H4 (cell line): Measurements from ENCODE around the gene PADI2. TPM values are rescaled to one million over a fixed set of nuclear protein-coding genes. Genes with fewer than 3 reads are reported as not detected.
A peak's percentile ranks its signal among the peaks of the same experiment; 100 is the strongest.

Source experiments
- DNase-seq: peaks from one replicate; pipeline ENCODE4 v3.0.0-alpha.2; 2015; ENCODE audit warnings: low spot score
- total RNA-seq: library from RNA; depleted of rRNA; stranded (reverse); fragments of >200 nt; shearing (Covaris generic); gene quantifications from 2 replicates; pipeline ENCODE4 v1.2.3, GENCODE V29; 2014

The PADI2 gene
- total RNA-seq, 1 experiment from 2014 or later: 0.08 TPM

DNA sequence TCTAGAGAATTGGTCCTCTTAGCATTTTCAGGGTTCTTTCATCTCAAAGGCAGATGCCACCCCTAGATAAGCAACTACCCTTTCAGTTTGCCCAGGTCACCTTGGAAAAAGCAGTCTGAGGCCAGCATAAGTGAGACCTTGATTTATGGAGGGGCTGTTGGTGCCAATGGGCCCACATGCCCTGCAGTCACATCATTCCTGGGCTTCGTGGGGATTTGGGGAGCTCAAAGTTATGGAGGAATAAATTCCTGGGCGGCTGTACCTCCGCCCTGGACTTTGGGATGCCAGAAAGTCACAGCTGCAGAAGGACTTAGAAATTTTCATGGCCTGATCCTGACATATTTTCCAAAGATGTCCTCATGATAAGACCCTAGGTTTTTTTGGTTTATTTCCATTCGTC is 62.7 kb downstream of the PADI2 start:
- DNase-seq: no peak

DNA sequence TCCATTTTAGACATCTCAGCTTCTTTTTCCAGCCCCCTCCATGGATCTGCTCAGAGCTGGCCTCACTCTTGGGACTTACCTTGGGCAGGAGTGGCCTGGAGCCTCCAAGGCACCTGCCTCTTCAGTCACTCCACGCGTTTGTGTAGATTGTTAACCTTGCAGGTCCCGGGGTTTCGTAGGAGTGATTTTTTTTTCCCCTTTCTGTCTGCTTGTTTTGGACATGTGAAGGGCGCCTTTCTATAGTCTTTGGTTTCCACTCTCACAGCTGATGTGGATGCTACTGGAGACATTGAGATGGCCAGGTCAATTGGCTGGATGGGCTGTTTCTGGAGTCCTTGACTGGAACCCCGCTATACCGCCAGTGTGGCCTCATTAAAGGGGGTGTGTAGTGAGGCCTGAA is 63.5 kb downstream of the PADI2 start:
- DNase-seq: no peak

DNA sequence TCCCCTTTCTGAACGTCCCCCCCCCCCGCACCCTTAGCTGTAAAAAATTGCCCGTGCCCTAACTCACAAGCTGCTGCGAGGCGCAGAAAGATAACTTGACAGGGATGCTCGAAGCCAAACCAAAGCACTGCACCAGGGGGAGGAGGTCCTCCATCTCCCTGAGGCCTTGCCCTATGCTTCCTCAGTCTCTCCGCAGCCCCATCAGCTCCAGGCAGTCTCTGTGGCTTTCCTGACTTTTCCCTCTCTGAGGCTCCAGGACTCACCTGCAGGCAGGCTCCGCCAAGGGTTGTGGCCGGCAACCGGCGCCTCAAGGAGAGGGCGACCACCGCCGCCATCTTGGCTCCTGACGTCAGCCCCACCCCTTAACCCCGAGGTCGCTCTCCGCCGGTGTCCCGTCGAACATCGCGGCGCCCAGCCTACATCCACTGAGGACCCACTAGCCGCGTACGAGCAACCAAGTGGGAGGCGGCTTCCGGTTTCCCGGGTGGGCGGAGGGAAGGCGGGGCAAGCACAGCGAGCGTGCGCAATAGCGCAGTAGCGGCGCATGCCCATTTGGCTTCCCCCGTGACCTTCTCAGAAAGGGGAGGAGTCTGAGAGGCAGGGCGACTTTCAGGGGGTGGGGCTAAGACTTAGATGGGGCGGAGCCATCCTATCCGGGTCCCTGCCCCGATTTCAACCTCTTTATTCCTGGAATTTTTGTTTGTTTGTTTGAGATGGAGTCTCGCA is 65.4 kb downstream of the PADI2 start, which contains the start of gene SDHB:
Gene SDHB, minus strand, starts transcription at position 348 of the 726 bp plus-strand sequence. Its CDS starts 13 bp downstream, at position 335.
- peak; percentile 96 for DNase-seq

DNA sequence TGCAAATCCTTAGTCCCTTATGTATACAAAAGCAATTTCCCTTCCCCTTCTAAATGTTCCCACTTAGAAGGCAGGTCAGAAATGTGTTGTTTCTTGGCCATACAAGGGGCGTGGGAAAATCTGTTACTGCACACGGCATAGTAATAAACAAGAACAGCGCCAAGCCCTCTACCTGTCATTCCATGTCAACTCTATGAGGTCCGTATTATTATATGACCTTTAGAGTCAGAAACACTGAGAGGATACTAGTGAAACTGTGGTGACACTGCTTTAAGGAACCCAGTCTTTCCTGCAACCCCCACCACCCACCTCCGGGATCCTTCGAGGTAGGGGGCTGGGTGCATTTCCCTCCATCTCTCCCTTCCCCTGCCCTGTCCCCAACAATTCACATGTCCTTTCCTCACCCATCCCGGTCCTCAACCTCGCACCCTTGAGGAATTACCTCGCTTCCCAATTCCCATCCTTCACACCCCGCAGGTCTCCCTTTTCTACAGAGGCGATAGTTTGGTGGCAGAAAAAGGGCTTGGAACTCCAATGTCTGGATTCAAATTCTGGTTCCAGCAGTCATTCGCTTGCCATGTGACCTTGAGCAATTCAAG is 66.1 kb downstream of the PADI2 start:
- no peak for DNase-seq

DNA sequence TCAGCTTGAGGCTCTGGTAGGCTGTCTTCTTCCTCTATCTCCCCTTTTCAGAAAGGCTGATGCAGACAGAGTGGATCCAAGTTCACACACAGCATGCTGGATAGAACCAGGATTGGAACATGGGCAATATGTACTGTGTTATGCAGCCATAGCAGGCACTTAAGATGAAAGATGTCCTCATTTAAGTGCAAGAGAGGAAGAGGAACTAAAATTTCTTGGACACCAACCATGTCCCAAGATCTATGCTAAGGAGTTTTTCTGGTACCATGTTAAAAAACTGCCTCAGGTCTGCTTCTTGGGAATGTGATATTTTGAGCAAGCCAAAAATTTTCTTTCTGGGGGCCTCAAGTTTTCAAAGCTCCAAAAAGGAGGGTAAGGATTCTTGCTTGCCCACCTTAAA is 66.6 kb downstream of the PADI2 start:
- no peak for DNase-seq

DNA sequence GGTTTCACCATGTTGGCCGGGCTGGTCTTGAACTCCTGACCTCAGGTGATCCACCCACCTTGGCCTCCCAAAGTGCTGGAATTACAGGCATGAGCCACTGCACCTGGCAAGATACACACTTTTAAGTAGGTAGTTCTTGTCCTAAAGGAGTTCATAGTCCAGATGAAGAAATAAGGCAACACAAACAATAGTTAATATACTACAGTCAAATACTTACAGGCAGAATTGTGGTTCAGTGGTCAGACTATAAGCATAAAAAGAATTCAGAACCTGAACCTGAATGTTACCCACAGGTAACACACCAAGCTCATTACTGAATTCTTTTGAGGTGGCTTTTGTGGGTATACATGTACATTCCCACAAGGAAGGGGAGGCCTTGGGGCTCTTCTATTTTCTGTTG is 67.2 kb downstream of the PADI2 start:
- DNase-seq: no peak

DNA sequence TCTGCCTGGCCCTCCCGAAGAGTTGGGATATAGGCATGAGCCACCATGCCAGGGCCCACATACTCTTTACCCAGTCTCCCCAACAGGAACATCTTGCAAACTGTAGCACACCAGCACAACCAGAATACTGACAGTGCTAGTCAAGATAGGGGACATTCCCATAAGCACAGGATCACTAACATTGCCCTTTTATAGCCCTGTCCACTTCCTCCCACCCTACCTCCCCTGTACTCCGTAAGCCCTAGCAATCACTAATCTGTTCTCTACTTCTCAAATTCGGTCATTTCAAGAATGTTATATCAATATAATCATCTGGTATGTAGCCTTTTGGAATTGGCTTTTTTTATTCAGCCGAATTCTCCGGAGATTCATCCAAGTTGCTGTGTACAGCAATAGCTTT is 71.3 kb downstream of the PADI2 start:
- DNase-seq: no peak

DNA sequence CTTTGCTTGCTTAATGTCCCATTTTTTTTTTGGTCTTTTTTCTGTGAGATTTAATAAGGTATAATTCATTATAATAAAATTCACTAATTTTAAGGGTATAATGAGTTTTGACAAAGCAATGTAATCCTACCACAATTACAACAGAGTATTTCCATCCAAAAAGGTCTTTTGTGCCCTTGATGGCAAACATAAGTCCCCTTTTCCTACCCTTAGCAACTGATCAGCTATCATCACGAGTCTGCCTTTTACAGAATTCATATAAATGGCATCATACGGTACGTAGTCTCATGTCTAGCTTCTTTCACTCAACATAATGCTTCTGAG is 73.0 kb downstream of the PADI2 start:
- DNase-seq: no peak

DNA sequence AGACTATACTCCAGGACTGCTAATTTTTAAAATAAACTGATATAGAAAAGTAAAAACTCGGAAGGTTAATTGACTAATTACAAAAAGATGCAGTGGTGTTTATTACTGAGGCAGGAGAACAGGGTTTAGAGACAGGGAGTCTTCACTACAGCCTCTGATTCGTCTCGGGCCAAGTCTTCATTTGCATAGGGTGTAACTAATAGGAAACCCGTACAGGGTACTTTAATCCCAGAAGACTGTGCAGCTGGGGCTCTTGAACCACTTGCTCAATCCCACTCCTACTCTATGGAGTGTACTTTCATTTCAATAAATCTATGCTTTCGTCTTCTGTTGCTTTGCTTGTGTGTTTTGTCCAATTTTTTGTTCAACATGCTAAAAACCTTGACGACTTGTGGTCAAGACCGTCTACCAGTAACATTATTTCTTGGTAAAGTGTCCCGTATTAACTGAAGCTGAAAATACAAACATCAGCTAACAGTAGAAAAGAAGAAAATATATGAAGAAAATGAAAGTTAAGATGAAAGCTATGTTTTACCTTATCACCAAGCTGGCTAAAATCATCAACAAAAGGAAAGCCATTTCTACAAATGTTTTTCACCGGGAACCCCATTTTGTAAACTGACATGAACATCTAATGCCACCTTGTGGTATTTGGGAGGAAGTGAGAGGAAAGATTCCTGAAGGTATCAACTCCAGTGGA is 73.5 kb downstream of the PADI2 start:
- peak; percentile 50 for DNase-seq

DNA sequence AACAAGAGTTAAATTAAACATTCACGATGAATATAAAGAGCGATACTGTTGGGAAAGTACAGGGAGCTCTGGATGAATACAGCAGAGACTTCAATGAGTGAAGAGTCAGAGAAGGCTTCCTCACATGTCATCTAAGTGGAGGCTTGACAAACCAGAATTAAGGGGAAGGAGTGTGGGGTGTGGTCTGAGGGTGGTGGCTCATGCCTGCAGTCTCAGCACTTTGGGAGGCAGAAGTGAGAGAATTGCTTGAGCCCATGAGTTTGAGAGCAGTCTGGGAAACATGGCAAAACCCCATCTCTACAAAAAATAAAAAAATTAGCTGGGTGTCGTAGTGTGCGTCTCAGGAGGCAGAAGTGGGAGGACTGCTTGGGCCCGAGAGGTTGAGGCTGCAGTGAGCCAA is 74.1 kb downstream of the PADI2 start:
- DNase-seq: no peak

DNA sequence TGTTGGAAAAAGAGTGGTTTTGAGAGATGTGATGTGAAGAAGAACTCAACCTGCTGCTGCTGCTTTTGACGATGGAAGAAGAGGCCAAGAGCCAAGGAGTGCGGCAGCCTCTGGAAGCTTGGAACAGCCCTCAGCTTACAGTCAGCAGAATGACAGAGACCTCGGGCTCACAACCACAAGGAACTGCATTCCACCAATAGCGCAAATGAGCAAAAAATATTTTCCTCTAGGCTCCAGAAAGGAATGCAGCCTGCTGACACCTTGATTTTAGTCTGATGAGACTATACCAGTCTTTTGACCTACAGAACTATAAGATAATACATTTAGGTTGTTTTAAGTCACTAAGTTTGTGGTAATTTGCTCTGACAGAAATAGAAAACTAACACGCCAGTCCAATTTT is 75.6 kb downstream of the PADI2 start:
- DNase-seq: no peak

DNA sequence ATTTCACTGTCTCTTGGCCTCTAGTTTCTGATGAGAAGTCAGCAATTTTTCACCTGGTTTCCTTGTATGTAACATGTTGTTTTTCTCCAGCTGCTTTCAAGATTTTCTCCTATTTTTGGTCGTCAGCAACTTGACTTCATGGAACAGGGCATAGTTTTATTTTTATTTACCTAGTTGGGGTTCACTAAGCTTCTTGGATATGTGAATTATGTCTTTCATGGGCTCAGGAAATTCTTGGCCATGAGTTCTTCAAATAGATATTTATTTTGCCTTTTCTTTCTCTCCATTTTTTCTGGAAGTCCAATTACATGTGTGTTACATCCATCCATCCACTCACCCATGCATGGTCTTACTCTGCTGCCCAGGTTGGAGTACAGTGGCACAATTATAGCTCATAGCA is 79.1 kb downstream of the PADI2 start:
- DNase-seq: no peak

DNA sequence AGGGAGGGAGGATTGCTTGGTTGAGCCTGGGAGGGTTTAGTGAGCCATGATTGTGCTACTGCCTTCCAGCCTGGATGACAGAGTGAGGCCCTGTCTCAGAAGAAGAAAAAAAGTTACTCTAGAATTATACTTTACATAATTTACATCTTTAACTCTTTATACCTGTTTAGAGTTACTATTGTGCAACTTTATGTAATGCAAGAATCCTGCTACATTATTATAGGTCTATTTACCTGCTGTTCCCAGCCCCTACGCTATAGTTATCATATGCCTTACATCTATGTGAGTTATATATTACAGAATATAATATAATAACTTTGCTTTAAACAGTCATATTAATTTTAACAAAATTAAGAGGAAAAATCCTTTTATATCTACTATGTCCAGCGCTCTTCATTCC is 79.7 kb downstream of the PADI2 start:
- DNase-seq: no peak

DNA sequence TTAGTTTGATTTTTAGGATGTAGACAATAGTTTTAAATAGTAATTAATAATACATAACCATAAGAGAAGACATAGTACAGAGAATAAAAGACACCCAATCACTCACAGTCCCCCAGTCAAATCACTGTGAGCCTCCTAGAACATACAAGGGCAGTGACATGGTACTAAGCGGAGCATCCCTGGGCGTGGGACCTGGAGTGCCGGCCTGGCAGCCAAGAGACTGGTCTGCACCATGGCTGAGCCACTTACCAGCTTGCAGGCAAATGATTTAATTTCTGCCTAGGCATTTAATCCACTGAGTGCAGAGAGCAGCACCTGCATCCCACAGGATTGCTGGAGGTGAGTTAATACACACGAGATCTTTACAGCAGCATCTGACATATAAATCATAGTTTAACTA is 85.8 kb downstream of the PADI2 start:
- no peak for DNase-seq

DNA sequence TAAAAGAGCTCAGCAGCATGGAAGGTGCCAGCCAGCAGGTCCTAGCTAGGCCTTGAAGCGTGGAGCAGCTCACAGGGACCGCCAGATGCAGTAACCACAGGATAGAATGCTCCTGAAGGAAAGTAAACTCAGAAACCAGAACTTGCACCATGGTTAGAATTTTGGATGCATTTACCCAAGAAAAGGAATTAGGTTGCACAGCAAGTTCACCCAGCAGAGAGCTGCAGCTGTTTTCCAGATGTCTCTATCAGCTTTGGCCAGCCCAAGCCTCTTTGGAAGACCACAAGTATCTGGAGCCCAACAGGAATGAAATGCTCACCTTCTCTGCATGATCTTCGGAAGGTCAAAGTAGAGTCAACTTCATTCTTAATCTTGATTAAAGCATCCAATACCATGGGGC is 86.5 kb downstream of the PADI2 start:
- no peak for DNase-seq

DNA sequence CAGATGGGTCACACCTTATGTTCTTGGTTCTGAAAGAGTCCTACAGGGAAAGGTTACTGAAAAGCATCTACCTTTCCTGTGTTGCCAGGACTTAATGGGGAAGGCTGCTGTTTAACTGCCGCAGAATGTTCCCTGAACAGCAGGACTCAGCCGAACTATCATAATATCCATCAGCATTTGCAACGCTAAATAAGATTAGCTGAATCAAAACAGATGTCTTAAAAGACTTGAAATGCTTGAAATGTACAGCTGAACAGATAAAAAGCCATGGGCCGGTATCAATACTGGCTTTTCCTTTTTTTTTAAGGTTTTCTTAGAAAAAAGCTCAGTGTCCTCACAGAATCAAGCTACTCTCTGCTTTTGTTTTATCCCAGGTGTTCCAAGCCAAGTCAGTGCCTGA is 87.8 kb downstream of the PADI2 start:
- no peak for DNase-seq

DNA sequence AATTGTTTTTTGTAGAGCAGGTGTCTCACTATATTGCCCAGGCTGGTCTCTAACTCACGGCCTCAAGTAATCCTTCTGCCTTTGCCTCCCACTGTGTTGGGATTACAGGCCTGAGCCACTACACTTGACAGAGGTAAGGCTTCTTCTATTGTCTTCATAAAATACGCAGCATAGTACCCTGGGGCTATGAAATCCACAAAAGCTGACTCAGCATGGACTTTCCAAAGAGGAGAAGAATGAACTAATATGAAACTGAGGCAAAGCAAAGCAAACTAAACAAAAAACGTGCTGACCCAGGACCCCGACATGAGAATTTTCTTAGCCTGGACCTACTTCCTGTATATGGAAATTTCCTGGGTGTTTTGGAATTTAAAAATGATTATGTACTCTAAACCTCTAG is 89.0 kb downstream of the PADI2 start:
- DNase-seq: no peak

DNA sequence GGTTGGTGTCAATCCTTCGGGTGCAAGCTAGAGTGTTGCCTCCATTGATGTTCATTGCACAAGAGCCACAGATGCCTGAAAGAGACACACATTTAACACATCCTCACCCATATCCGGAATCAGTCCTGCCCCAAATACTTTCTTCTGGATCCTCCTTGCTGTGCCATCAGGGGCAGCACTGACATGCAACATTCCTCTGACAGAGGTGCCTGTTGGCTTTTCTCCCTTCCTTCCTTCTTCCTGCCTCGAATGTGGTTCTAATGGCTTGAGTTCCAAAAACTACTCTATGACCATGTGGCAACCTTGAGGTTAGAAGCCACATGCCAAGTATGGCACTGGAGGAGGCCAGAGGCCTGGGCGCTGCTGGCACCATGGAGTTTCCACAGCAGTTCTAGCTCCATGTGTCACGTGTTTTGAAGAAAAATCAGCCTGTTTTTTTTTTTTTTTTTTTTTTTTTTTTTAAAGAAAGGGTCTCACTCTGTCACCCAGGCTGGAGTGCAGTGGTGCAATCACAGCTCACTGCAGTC is 90.5 kb downstream of the PADI2 start:
- no peak for DNase-seq

DNA sequence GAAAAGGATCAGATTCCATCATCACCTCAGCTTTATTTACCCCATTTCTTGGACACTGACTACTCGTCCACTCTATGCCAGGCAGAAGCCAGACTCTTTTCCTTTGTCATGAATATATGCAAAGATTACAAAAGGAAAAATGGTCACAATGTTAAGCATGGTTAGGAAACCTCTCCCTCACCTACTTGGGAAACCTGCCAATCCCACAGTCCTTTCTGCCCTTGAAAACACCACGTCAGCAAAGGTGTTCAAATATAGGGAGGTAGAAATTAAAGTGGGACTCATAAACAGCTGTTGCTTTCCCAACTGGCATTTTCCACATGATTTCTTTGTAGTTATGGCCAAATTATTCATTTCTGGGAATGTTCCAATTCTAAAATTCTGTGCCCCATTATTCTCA is 91.4 kb downstream of the PADI2 start:
- DNase-seq: no peak

DNA sequence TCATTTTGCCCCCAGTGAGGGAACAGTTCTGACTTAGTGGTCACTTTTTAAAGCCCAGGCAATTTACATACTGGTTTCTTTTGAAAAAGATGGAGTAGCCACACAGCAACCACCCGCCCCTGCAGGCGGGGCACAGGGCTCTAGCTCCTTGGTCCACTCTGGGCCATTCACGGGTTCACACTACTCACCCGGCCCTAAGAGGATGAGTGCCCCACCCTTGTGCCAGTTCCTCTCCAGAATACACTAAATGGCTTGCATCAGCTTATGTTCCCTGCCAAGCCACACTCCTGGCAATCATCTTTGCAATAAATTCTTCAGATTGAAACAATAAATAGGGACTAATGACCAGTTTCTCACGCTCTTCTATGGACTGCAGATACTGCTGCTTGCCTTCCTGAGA is 91.8 kb downstream of the PADI2 start:
- no peak for DNase-seq

DNA sequence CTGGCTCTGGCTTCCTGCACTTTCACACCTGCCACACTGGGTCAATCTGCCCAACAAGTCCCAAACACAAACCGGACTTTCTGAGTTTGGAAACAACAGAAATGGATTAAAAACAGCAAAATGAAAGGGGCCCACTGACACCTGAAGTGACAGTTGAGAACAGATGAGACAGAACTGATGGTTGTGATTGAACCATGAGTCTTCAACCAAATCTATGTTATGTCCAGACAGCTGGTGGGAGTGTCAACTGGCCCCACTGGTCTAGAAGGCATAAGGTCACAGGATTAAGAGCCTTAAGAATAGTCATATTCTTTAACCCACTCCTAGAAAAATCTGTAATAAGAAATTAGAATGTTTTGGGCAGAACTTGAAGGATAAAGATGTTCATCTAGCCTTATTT is 94.5 kb downstream of the PADI2 start:
- DNase-seq: no peak

DNA sequence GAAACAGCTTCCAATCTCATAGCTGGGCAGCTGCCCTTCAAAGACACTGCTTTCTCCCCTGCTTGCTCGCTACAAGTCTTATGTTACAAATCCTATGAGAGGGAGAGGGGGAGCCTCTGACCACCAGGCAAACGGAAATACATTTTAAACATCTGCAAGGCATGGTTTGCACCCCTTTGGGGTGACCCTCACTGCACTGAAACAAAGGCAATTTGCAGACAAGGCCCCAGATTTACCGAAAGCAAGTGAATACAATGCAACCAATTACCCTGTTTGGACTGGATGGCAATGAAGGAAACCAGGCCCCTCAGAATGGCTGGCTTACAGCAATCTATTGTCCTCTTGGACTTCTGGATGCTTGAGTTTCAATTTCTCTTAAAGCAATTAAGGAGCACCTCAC is 95.7 kb downstream of the PADI2 start:
- DNase-seq: no peak

DNA sequence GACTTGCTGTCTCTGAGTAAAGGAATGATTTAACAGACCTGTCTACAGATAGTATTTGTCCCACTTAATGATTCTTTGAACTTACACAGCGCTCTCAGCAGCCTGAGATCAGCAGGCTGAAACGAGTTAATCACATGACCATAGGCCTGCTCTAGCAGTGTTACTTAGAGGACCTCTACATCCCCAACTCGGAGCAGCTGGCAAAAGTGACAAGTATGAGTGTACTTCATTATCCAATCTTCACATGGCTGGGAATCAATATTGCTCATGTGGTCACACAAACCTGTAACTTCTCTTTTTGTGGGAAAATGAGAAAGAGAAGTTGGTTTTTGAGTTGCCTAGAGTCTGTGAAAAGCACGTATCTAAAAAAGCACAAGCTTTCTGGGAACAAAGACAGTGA is 96.1 kb downstream of the PADI2 start:
- no peak for DNase-seq
